Right atrium auricular region (tissue), 2 donors: ENCODE measurements around the gene PSME1. TPM values are rescaled to one million over a fixed set of nuclear protein-coding genes. Genes with fewer than 3 reads are reported as not detected.

Experiments used
- DNase-seq: peaks from one replicate; pipeline ENCODE4 v3.0.0-alpha.2; 2019; ENCODE audit warnings: low spot score
- H3K27ac ChIP-seq, 2 donors: fragments of 200-600 bp; sonication (generic); 1 replicate in 1 of 2; 2 replicates in 1 of 2; pipeline ENCODE4 v1.5.1; 2016 to 2019
- H3K27me3 ChIP-seq, 2 donors: fragments of 200-600 bp; sonication (generic); one replicate each; pipeline versions ENCODE4 v1.5.1 to v1.6.0; 2017 to 2019
- H3K36me3 ChIP-seq: fragments of 200-600 bp; sonication (generic); one replicate; pipeline ENCODE4 v1.5.1; 2016
- H3K4me1 ChIP-seq, 2 donors: fragments of 200-600 bp; sonication (generic); one replicate each; pipeline versions ENCODE4 v1.5.1 to v1.6.0; 2017 to 2019
- H3K4me3 ChIP-seq, 2 donors: fragments of 200-600 bp; sonication (generic); 1 replicate in 1 of 2; 2 replicates in 1 of 2; pipeline ENCODE4 v1.5.1; 2017 to 2019; ENCODE audit warnings: mild to moderate bottlenecking in 1 of 2, moderate library complexity in 1 of 2
- H3K9me3 ChIP-seq, 2 donors: fragments of 200-600 bp; sonication (generic); one replicate each; pipeline ENCODE4 v1.5.1; 2019
- total RNA-seq, 2 donors: library from RNA; depleted of rRNA; stranded (reverse); fragments of >200 nt; gene quantifications; one replicate each; pipeline ENCODE4 v1.1.0, GENCODE V29; 2016
- TF ChIP-seq, protein P1 (sequence below), 2 donors: fragments of 200-600 bp; sonication (generic); IDR thresholded peaks; one replicate each; pipeline ENCODE4 v1.5.1; 2019; ENCODE audit warnings: antibody characterized with exemption in 2 of 2

The PSME1 gene
- total RNA-seq, 2 donors from 2014 or later = 72.9 to 112 TPM

DNA sequence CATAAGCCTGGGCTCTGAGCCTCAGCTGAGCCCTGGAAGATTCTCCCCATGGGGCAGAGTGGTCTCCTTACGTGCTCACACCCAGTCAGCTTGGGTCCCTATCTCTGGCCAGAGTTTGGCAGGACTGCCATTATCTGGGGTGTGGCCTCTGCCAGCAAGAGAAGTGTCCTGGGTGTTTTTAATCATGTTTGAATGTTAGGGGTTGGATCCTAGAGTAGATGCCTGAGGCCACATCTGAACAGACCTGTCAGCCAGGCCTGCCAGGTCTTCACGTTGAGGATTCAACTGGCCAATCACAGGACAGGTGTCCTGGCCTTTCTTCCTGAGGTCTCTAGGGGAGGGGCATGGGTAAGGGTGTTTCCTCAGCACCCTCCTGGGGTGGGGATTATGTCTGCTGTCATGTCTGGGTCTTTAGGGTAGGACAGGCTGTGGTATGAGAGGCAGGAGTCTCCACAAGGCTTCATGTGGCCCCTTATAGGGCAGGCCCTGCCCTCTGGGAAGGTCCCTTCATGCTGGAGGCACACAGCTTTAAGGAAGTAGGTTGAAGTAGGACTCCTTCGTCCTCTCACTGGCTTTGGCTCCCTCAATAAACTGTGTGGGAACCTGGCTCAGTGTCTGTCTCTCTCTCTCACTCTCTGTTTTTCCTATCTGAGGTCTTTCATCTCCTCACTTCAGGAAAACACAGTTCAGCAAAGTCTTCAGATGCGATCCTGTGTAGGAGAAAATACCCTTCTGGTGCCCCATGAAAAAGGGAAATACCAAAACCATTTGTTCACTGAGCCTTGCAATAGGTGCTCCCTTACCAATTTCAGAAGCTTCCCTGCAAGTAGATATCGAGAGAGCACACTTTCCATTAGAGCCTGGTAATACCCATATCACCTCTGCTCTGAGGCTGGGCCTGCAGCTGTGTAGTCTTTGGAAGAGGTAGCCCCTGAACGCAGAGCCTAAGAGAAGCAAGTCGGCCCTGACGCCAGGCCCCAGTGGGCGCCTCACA lies 12.3 kb upstream of the PSME1 start:
- H3K9me3 ChIP-seq = no peaks in the 10 kb centered on the region
- DNase-seq = no peak
- H3K36me3 ChIP-seq = peaks cover 48% of the 10 kb centered on the region
- no peak overlapping the region for H3K4me3 ChIP-seq
- TF ChIP-seq, protein P1, sequence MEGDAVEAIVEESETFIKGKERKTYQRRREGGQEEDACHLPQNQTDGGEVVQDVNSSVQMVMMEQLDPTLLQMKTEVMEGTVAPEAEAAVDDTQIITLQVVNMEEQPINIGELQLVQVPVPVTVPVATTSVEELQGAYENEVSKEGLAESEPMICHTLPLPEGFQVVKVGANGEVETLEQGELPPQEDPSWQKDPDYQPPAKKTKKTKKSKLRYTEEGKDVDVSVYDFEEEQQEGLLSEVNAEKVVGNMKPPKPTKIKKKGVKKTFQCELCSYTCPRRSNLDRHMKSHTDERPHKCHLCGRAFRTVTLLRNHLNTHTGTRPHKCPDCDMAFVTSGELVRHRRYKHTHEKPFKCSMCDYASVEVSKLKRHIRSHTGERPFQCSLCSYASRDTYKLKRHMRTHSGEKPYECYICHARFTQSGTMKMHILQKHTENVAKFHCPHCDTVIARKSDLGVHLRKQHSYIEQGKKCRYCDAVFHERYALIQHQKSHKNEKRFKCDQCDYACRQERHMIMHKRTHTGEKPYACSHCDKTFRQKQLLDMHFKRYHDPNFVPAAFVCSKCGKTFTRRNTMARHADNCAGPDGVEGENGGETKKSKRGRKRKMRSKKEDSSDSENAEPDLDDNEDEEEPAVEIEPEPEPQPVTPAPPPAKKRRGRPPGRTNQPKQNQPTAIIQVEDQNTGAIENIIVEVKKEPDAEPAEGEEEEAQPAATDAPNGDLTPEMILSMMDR (IDR thresholded peaks at IDR 0.05) = no peak
- no peak overlapping the region for H3K27ac ChIP-seq
- H3K4me1 ChIP-seq = no peaks in the 10 kb centered on the region
- no peaks in the 10 kb centered on the region for H3K27me3 ChIP-seq

DNA sequence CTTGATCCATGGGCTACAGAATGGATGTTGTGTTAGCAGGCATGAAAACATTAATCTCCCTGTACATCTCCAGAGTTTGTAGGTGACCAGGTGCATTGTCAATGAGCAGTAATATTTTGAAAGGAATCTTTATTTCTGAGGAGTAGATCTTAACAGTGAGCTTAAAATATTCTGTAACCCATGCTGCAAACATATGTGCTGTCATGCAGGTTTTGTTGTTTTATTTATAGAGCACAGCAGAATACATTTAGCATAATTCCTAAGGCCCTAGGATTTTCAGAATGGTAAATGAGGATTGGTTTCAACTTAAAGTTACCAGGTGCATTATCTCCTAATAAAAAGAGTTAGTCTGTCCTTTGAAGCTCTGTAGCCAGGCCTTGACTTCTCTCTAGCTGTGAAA lies 9.1 kb upstream of the PSME1 start:
- Histone ChIP-seq H3K4me3 (no peak overlapping the region), H3K27me3 (no peaks in the 10 kb centered on the region), H3K9me3 (no peaks in the 10 kb centered on the region), H3K36me3 (peaks cover 16% of the 10 kb centered on the region), H3K27ac (no peak overlapping the region), H3K4me1 (peaks cover 0 to 16% of the 10 kb centered on the region in 2 donors)
- no peak for DNase-seq
- TF ChIP-seq, protein P1 (IDR thresholded peaks at IDR 0.05) = no peak

DNA sequence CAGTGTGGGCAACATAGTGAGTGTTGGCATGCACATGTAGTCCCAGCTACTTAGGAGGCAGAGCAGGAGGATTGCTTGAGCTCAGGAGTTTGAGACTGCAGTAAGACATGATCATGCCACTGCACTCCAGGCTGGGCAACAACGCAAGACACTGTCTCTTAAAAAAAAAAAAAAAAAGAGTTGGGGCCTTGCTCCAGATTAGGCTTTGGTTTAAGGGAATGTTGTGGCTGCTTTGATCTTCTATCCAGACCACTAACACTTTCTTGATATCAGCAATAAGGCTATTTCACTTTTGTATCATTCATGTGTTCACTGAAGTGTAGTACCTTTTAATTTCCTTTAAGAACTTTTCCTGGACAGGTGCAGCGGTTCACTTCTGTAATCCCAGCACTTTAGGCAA lies 8.3 kb upstream of the PSME1 start:
- DNase-seq = no peak
- peaks cover 9% of the 10 kb centered on the region for H3K36me3 ChIP-seq
- H3K27me3 ChIP-seq = no peaks in the 10 kb centered on the region
- no peak overlapping the region for H3K4me3 ChIP-seq
- no peaks in the 10 kb centered on the region for H3K9me3 ChIP-seq
- no peak overlapping the region for H3K27ac ChIP-seq
- peaks cover 0 to 24% of the 10 kb centered on the region in 2 donors for H3K4me1 ChIP-seq
- TF ChIP-seq, protein P1 (IDR thresholded peaks at IDR 0.05) = no peak

DNA sequence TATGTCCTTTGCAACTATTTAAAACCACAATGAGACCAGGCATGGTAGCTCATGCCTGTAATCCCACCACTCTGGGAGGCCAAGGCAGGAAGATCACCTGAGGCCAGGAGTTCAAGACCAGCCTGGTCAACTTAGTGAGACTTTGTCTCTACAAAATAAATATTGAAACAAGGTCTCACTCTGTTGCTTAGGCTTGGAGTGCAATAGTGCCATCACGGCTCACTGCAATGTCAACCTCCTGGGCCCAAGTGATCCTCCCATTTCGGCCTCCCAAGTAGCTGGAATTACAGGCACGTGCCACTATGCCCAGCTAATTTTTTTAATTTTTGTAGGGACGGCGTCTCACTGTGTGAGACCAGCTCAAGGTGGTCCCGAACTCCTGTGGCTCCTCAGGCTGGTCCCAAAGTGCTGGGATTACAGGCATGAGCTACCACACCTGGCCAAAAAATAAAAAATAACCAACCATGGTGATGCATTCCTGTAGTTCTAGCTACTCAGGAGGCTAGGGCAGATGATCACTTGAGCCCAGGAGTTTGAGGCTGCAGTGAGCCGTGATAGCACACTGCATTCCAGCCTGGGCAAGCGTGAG lies 6.5 kb upstream of the PSME1 start:
- Histone ChIP-seq H3K4me1 (peaks cover 0 to 28% of the 10 kb centered on the region in 2 donors), H3K27ac (no peak overlapping the region), H3K4me3 (no peak overlapping the region), H3K27me3 (no peaks in the 10 kb centered on the region), H3K9me3 (no peaks in the 10 kb centered on the region), H3K36me3 (no peaks in the 10 kb centered on the region)
- DNase-seq = no peak
- TF ChIP-seq, protein P1 (IDR thresholded peaks at IDR 0.05) = no peak

DNA sequence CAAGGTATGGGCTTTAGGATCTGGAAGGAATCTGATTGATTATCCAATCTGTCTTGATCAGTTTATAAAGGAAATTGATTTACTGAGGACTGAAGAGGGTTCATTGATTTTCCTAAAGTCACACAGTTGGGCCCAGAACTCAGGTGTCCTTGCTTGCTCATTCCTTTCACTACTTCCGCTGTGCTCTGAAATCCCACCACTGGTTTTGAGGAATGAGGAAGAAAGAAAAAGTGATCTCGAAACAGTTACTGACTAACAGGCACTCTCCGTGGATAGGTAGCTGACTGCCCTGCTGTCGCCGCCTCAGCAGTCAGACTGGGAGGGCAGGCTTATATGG lies 5.6 kb upstream of the PSME1 start, which contains the start of gene FITM1:
TSS of gene FITM1 (plus strand) at position 280 of the 337 bp plus-strand sequence. CDS start 905 bp downstream, outside the sequence.
- Histone ChIP-seq H3K27ac (peak within 1 kb of the TSS; percentile 86 to 94), H3K9me3 (no peaks in the 10 kb centered on the region), H3K36me3 (no peaks in the 10 kb centered on the region), H3K4me1 (peaks cover 0 to 31% of the 10 kb centered on the region in 2 donors), H3K4me3 (peak within 1 kb of the TSS; percentile 39), H3K27me3 (no peaks in the 10 kb centered on the region)
- DNase-seq = no peak
- TF ChIP-seq, protein P1 (IDR thresholded peaks at IDR 0.05) = no peak
